GM23248 (cell line): ENCODE measurements around the gene LRIF1.

Source experiments
- EZH2 ChIP-seq: fragments of 200-600 bp; sonication (generic); IDR thresholded peaks from 2 replicates; pipeline ENCODE4 v1.6.1; 2018; ENCODE audit warnings: antibody characterized with exemption, mild to moderate bottlenecking; ENCODE audit not compliant: insufficient read depth, poor library complexity, severe bottlenecking
- EZH2phosphoT487 ChIP-seq: fragments of 200-600 bp; sonication (generic); IDR thresholded peaks from 2 replicates; pipeline ENCODE4 v1.6.1; 2018; ENCODE audit warnings: antibody characterized with exemption, moderate library complexity, mild to moderate bottlenecking, low read depth; ENCODE audit not compliant: insufficient read depth

DNA sequence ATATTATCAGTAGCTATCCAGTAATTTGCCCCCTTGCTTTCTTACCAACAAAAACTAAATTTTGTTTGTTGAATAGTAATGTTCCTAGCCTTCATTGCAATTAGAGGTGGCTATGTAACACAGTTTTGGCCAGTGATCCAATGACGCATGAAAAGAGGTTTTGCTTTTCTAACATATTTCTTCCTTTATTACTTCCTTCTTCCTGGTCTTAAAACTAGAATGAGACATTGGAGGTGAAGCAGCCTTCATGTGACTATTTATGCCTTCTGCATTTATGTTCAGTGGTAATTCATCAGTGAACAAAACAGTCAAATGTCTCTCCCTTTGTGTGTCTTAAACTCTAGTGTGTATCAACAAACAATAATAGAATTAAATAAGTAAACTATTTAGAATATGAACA is 35.5 kb downstream of the LRIF1 start:
- TF ChIP-seq EZH2 (no peak), EZH2phosphoT487 (no peak)
